CD4-positive, alpha-beta T cell treated with Interleukin-10 for 1 hour (primary cell): ENCODE measurements around the gene GGCT.
"Not testable (repeated sequence)": the region's sequence is repeated elsewhere in the genome, so short reads cannot be mapped to it uniquely, and the experiment has no call there.

Source experiments
- DNase-seq: peaks from one replicate; pipeline ENCODE4 v3.0.0-alpha.2; 2020

The GGCT gene, protein sequence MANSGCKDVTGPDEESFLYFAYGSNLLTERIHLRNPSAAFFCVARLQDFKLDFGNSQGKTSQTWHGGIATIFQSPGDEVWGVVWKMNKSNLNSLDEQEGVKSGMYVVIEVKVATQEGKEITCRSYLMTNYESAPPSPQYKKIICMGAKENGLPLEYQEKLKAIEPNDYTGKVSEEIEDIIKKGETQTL

DNA sequence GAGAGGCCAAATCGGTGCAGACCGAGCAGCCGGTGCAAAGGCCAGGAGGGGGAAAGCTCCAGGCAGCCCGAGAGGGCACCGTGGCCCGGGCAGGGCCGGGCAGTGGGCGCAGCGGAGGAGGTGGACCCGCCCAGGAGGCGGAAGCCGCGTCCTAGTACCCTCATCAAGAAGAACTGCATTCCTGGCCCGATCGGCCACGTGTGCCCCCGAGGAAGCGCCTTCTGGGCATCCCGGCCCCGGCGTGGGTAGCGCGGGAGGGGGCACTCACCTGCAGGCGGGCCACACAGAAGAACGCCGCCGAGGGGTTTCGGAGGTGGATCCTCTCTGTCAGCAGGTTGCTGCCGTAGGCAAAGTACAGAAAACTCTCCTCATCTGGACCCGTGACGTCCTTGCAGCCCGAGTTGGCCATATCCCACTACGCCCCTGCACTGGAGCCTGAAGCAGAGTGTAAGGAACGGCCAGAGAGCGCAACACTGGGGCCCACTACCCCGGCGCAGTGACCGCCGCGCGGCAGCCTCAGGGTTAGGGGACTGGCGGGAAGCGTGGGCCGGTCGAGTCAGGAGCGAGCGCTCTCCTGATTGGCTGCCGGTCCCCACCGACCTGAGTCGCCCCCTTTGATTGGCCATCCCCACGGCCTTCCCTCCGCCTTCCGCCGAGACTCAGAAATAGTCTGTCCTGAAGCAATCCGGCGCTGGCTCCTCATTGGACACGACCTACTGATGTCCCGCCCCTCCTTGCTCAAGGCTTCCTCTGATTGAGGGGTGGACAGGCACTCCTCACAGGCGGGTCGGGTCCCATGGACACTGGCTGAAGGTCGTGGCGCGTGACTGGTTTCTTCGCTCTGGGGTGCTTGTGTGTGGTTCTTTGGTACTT is at the start of gene GGCT:
GGCT (minus strand) TSS at position 529 of the 873 bp plus-strand sequence; CDS start at position 409, 120 bp downstream.
- peak; percentile 98 for DNase-seq

DNA sequence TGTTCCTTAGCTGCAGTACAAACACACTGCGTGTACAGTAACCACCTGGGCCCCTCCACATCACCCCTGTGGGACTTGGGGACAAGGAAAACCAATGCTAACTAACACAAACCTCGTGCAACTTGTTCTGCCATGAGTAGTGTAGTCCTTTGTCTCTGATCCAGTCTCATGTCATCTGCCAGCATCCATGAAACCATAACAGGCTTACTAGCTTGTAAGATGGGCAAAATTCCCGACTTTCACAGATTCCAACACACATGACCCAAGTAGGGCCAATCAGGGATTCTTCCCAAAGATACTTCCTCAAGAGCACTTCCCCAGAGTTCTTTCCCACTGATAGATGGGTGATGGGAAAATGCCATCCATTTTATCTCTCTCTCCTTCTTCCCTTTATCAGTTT is 48.9 kb upstream of the GGCT start:
- DNase-seq, result no peak

DNA sequence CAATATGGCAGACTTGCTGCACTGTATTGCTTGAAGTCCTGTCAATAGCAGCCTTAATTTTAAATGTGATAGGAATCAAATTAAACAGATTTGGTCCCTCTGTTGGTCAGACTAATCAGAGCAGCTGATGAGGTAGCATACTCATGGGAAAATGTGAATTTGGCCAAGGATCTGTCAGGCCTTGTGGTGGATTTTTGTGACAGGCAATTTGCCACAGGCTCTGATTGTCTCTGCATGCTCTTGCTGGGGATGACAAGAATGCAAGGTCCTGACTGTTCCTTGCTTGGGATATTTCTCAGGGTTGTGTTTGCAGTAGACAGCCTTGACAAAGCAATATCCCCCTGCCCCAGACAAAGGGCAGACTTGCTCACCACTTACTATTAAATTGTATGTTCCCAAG is 48.5 kb upstream of the GGCT start:
- no peak for DNase-seq

DNA sequence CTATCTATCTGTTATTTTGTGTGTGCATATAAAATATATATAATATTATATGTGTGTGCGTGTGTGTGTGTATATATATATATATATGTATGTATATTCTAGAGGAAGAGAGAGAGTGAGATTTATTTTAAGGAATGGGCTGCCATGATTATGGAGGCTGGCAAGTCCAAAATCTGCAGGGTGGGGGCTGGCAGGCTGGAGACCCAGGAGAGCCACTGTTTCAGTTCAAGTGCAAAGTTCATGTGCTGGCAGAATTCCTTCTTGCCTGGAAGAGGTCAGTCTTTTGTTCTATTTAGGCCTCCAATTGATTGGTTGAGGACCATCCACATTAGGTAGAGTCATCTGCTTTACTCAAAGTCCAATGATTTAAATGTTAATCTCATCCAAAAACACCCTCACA is 47.7 kb upstream of the GGCT start:
- DNase-seq, result no peak

DNA sequence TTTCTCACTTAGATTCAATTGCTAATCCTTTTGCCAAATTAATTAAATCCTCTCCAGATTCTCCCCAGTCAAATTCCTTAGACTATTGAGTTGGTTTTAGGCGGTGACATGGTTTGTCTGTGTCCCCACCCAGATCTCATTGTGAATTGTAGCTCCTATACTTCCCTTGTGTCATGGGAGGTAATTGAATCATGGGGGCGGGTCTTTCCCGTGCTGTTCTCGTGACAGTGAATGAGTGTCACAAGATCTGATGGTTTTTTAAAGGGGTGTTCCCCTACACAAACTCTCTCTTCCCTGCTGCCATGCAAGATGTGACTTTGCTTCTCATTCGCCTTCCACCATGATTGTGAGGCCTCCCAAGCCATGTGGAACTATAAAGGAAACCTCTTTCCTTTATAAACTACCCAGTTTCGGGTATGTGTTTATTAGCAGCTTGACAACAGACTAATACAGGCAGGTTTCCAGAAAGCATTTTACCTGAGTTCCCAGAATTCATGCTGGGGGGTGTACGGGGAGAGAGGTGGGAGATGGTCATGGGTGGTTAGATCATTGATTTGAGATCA is 45.4 kb upstream of the GGCT start:
- DNase-seq, result no peak

DNA sequence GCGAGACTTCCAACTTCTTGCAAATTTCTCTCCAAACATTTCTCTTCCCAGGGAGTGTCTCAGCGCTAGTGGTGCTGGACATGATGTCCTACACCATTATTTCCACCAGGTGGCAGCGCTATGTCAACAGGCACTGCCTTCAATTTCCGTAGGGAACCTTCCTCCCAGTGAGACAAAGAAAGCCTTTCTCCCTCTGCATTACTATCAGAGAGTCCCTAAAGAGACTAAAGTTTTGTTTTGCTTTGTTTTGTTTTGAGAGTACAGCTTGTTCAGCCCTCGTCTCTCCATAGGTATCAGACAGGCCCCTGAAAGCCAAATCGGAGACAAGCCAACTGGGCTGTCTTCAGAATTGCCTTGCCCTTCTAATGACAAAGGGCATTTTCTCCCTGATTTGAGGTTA is 44.2 kb upstream of the GGCT start:
- peak; percentile 45 for DNase-seq

DNA sequence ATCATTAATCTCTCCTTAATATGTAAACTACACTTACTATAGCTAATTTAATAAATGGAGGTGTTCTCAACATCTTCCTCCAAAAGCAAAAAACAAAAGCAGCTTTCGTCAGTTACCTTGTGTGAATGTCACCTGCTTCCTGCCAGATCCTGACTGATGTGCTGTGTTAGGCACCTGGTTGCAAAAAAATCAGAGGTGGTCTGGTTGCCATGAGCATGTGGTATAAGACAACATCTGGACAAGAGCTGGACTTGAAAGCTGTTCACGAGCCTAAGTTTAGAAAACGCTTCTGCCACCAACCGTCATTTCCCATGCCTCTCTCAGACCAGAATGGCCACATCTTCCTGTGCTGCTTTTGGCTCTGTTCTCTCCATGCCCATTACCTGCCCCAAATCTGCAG is 42.0 kb upstream of the GGCT start:
- no peak for DNase-seq

DNA sequence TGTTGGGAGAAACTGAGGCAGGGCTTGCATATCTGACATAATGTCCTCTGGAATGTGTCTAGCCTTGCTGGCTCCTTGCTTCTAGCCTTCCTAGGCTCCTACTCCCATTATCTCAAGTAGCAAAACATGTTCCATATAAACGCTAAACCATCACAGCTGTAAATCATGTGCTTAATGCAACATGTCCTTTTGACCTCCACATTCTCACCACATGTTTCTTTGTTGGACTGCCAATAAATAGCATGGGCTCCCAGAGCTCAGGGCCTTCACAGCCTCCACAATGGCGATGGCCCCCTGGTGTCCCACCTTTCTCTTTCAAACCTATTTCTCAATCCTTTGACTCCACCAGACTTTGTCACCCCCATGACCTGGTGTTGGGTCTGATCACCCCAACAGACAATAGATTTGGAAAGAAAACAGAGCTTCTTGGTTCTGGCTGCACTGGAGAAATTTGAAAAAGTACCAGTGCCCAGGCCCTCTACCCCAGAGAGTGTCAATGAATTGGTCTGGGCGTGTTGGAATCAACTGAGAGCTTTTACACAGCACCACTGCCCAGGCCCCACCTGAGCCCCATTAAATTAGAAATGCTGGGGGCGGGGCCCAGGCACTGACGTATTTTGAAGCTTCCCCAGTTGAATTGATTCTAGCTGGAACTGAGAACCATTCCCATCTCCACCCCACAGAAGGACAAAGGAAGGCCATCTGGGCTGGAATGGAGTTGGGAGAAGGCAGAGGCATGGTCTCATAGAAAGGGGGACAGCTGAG is 41.3 kb upstream of the GGCT start:
- no peak for DNase-seq

DNA sequence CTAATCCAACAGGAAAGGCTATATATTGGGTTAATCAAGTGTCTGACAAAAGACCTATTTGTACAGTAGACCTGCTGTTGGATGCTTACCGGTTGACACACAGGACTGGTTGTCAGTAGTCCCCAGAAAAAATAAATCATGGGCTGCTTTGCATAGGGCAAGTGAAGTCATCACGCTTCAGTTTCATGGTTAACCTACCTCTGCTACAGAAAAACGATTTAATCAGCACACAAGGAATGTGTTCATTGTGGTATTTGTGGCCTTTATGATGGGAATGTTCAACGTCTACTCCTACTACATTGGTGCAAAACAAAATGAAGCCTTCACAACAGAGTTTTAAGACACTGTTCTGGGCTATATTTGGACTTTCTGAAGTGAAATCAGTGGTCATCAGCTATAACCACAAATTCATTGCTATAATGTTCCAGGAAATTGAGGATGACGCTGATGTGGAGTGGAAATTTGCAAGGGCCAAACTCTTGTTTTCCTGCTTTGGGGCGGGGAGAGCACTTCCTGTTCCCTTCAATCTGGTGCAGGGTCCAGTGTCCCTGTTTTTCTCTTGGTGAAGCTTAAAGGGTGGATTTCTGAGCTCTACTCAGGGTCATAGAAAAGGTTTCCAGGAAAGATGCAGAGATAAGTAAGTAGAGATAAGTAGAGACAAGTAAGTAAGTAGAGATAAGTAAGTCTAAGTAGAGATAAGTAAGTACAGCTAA is 39.3 kb upstream of the GGCT start:
- no peak for DNase-seq

DNA sequence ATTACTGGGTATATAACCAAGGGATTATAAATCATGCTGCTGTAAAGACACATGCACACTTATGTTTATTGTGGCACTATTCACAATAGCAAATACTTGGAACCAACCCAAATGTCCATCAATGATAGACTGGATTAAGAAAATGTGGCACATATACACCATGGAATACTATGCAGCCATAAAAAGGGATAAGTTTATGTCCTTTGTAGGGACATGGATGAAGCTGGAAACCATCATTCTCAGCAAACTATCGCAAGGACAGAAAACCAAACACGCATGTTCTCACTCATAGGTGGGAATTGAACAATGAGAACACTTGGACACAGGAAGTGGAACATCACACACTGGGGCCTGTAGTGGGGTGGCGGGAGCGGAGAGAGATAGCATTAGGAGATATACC is 38.5 kb upstream of the GGCT start:
- not testable (repeated sequence) for DNase-seq

DNA sequence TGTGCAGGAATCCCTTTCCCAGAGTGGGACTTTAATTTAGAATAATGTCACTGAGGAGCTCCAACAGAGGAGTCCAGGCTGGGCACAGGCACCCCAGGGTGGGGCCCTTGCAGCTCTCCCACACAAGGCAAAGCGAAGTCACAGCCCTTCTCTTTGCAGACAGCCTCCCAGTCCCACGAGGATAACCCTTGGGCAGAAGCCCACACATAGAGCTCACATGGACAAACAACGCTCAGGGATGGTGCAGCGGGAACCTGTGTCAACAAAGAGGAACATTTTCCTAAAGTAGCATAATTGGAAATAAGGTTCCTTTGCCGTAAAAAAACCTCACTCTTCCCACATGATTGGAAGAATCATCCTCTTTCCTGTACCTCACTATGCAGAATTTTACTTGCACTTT is 29.3 kb upstream of the GGCT start:
- DNase-seq, result no peak

DNA sequence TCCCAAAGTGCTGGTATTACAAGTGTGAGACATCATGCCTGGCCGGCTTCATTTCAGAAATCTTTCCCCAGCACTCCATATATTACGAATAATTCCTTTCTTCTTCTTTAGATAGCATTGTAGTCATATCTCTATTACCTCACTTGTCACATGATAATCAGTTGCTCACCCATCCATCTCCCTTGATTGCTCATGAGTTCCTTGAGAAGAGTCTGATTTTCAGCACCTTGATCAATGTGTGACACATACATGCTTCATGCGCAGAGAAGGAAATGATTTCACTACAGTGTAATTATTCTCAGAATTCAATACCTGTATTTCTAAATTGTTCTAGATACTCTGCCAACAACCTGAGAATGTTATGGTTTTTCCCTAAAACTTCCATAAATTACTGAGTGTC is 26.7 kb upstream of the GGCT start:
- no peak for DNase-seq

DNA sequence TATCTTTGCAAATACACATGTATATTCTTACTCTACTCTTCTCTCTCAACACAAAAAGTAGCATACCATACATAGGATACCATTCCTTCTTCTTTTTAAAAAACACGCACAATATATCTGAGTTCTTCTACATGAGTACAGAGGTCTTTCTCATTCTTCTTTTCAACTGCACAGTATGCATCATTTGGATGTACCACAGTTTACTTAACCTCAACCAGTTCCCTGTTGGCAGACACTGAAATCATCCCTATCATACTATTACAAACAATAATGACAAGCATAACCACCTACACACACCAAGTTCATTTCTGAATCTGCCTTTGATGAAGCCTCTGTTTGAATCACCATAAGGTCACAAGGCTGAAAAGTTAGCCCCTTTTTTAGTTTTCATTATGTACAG is 25.7 kb upstream of the GGCT start:
- DNase-seq, result no peak

DNA sequence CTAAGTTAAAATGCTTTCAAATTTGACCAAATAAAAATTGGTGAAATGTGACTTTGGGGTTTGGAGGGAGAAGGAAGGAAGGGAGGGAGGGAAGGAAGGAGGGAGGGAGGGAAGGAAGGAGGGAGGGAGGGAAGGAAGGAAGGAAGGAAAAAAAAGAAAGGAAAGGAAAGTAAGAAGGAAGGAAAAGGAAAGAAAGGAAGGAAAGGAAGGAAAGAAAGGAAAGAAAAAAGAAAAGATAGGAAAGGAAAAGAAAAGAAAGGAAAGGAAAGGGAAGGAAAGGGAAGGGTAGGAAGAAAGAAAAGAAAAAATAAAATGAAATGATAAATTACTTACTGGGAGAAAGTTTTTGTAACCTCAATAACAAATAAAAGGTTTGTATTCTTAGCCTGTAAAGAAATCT is 24.1 kb upstream of the GGCT start:
- no peak for DNase-seq

DNA sequence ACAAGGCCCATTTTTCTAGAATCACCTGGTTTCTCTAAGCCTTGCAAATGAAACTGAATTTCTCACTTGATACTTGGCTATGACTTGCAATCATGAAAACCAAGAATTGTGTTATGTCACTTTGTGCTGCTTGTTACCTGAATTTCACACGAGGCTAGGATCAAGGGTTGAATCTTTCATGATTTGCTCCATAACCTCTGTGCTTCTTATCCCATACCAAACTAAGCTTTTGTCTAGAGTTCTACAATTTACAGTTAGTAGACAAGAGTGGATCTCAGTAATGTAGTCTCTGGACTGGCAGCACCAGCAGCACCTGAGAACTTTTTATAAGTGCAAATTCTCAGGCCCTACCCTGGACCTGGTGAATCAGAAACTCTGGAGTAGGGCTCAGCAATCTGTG is 22.7 kb upstream of the GGCT start:
- DNase-seq, result not testable (repeated sequence)

DNA sequence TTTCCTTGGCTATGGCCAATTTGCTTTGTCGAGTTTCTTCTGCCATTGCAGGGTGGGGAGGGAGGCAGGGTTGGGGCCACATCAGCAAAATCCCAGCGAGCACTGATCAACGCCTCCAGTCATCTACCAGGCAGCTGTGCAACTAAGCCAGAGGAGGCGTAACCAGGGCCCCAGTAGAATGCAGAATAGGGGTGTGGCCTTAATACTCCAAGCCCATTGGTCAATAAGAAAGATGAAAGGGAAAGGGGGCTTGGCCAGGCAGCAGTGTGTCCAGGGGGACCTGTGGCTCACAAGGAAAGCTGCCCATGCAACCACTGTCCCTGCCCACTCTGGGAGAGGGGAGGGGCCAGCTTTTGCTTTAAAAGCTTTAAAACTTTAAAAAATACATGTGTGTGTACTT is 21.5 kb upstream of the GGCT start:
- no peak for DNase-seq

DNA sequence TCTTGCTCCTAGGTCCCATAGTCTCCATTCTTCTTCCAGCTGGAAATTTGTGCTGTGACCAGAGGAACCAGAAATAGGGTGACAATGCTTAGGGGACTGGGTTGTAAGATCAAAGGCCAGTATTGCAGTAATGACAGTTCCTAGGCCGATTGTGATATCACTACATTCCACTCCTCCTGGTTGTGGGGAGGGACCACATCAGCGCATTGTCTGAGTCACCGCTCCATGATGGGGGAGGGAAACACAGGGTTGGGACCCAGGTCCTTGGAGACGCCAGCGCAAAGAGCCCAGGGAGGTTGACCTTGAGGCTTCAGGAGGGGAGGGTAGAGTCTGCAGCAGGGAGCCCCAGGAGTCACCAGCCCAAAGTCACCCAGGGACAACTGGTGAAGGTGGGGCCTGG is 20.8 kb upstream of the GGCT start:
- DNase-seq, result no peak

DNA sequence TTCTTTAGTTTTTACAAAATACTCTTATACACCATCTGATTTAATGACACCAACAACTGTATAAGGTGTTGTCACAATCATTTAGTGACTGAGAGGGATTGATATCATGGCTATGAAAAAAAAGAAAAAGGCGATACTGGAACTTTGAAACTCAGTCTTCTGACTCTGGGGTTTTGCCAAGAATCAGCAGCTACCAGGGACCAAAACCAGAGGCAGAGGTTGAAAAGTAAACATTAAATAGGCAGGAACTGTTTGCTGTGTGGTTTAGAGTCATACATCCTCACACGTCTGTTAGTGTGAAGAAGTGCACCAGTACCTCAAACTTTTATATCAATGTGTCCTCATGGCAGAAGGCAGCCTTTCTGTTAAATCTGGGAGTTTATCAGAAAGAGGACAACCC is 19.9 kb upstream of the GGCT start:
- no peak for DNase-seq

DNA sequence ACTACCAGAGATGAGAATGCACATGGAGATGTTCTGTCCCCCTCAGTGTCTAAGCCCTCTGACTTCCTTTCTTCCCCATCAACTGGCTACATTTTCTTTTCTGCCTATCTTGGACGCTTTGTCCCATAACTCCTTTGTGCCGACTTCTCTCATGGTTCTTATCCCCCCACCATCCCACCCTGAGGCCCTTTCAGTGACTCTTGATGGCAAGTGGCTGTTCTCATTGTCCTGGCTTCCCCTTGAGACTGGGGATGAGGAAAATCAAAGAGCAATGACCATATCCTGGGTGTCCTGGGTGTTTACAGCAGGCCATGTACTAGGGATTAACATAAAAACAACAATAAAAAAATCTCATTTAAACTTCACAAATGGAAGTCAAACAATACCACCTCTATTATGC is 18.8 kb upstream of the GGCT start:
- DNase-seq, result no peak

DNA sequence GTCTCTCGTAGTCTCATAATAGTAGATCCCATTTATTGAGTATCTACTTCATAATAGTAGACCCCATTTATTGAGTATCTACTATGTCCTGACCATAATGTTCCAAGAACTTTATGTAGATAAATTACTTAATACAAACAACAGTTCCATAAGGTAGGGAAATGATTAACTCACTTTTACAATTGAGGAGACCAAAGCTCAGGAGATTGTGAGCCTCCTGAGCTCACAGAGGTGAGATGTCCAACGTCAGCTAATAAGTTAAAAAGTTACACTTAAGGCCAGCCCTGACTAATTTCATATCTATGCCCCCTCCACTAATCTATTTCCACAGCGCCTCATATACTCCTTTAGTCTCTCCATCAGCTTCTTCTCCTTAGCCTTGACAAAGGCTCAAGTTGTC is 17.5 kb upstream of the GGCT start:
- no peak for DNase-seq

DNA sequence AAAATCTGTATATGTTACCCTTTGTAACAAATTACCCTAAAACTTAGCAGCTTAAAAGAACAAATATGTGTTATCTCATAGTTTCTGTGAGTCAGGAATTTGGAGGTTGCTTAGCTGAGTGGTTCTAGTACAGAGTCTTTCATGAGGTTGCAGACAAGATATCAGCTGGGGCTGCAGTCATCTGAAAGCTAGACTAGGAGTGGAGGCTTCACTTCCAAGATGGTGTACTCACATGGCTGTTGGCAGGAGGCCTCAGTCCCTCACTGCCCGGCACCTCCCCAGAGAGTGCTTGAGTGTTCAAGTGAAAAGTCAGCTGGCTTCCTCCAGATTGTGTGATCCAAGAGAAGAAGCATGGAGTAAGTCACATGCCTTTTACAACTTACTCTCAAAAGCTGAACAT is 16.9 kb upstream of the GGCT start:
- no peak for DNase-seq

DNA sequence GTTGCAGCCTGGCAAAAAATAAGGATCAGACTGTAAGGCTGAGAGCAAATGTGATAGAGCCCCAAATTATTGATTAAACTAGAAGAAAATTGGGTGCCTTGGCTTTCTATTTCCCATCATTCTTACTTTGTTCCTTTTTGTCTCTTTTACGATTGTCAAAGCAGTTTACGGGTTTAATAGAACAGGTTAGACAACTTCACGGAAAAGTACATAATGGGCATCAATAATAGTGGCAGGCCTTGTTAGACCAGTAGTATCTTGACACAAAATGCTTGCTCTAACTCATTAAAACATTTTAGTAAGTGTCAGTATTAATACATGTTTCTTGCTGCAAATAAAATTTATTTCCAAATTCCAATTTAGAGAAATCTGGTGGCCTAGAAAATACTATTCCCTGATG is 14.5 kb upstream of the GGCT start:
- no peak for DNase-seq

DNA sequence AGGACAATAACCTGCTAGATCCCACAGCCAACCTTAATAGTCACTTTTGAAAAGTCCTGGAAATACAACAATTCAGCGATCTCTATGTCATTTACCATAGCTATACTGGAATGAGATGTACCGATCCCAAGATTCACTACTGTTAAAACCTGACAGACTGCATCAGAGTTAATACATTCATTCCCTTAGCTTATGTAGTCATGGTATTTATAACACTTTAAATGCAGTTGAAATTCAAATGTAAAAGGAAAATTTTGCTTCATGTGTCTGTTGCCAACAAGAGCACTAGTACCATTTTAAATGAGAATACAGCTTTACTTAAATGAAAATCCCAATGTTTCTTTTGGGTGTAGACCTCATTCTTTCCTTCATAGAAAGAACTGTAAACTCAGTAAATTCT is 11.1 kb upstream of the GGCT start:
- no peak for DNase-seq
